Measurements from ENCODE around the gene INPP5D. TPM values are rescaled to one million over a fixed set of nuclear protein-coding genes. Genes with fewer than 3 reads are reported as not detected.

INPP5D gene
- polyA plus RNA-seq, 3 donors: 30.6 to 90.2 (median 54.8) TPM

DNA sequence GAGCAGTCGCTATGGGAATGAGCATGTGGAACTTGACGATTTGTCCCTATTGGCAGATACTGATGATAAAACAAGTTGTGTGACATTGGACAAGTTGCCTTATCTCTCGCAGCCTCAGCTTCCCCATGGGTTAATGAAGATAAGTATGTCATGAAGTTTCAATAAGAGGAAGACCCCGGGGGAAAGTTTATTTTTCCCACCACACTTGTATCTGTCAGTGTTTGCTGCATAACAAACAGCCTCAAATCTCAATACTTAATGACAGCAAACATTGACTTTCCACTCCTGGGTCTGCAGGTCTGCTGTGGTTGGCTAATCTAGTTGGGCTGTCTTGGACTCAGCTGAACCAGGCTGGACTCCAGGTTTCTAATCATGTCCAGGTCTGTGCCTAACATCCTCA is 45.8 kb downstream of the INPP5D start:
- H3K27ac Mint-ChIP-seq: peak overlapping the region in 3 of 7 donors; percentile 3 to 77 (median 33)
- TF ChIP-seq, protein P1, sequence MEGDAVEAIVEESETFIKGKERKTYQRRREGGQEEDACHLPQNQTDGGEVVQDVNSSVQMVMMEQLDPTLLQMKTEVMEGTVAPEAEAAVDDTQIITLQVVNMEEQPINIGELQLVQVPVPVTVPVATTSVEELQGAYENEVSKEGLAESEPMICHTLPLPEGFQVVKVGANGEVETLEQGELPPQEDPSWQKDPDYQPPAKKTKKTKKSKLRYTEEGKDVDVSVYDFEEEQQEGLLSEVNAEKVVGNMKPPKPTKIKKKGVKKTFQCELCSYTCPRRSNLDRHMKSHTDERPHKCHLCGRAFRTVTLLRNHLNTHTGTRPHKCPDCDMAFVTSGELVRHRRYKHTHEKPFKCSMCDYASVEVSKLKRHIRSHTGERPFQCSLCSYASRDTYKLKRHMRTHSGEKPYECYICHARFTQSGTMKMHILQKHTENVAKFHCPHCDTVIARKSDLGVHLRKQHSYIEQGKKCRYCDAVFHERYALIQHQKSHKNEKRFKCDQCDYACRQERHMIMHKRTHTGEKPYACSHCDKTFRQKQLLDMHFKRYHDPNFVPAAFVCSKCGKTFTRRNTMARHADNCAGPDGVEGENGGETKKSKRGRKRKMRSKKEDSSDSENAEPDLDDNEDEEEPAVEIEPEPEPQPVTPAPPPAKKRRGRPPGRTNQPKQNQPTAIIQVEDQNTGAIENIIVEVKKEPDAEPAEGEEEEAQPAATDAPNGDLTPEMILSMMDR (IDR thresholded peaks at IDR 0.05): no peak
- peaks cover 0 to under 1% of the 10 kb centered on the region in 2 donors for H3K4me1 ChIP-seq (ENCODE audit: control insufficient read depth in 1 of 2, insufficient read depth in 2 of 2, low read length in 2 of 2)
- no peak overlapping the region for H3K9ac ChIP-seq (ENCODE audit: insufficient read depth, low read length, poor library complexity, severe bottlenecking)
- no peak overlapping the region for H2AFZ ChIP-seq (ENCODE audit: insufficient read depth, low read depth, low read length, poor library complexity, severe bottlenecking)
- H3K36me3 ChIP-seq (replicated peaks in 1 of 2; ENCODE audit: control insufficient read depth in 1 of 2, insufficient read depth in 2 of 2, low read length in 2 of 2): peaks cover 19 to 43% of the 10 kb centered on the region in 2 donors
- peaks cover 32 to 49% of the 10 kb centered on the region in 2 donors for H3K36me3 Mint-ChIP-seq
- no peaks in the 10 kb centered on the region for H3K27me3 ChIP-seq (ENCODE audit: control insufficient read depth in 2 of 2, insufficient read depth in 2 of 2, low read length in 2 of 2)
- H3K4me1 Mint-ChIP-seq: peaks cover 40% of the 10 kb centered on the region
- no peak overlapping the region for H3K4me2 ChIP-seq (replicated peaks; ENCODE audit: extremely low read depth, low read length, poor library complexity, severe bottlenecking)
- intact Hi-C loops (cut with micrococcal nuclease): no loop called here
- 100% methylated on average over 2 of the region's 4 CpGs for WGBS (ENCODE audit: insufficient coverage)
- H3K9me3 ChIP-seq (replicated peaks in 1 of 2; ENCODE audit: control insufficient read depth in 1 of 2, insufficient read depth in 1 of 2, low read length in 2 of 2): peaks cover 0 to 6% of the 10 kb centered on the region in 2 donors
- H3K27ac ChIP-seq (ENCODE audit: low read depth in 1 of 2, low read length in 2 of 2): peak overlapping the region in 1 of 2 donors; percentile 70
- no peak overlapping the region for H3K4me3 Mint-ChIP-seq
- no peaks in the 10 kb centered on the region for H3K27me3 Mint-ChIP-seq (ENCODE audit: low read depth in 3 of 3)
- DNase-seq: no peak
- peaks cover 96% of the 10 kb centered on the region for H4K20me1 ChIP-seq (ENCODE audit: insufficient read depth, low read length)
- H3K9me3 Mint-ChIP-seq: peaks cover 0 to 7% (median 3%) of the 10 kb centered on the region in 7 donors
- H3K4me3 ChIP-seq (replicated peaks in 1 of 3; ENCODE audit: low read depth in 2 of 3, low read length in 3 of 3): no peak overlapping the region
- peaks cover 97% of the 10 kb centered on the region for H3K79me2 ChIP-seq (ENCODE audit: insufficient read depth, low read length)

DNA sequence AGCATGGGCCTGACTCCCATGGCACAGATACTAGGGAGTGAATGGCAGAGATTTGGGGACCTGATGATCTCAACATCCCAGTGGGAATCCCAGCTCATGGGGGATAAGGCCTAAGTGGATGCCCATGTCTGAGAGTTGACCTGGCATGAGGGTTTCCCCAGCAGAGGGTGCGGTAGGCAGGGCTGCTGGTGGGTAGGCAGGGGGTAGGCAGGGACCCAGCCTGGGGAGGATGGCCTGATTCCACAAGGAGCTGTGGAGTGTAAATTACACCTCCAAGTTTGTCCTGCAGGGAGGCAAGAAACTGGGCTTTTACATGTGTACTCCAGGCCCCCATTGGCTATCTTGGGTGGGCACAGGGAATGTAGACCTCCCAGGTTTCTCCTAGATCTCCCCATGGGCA is 46.9 kb downstream of the INPP5D start:
- no peak overlapping the region for H3K4me3 ChIP-seq (replicated peaks in 1 of 3; ENCODE audit: low read depth in 2 of 3, low read length in 3 of 3)
- Mint-ChIP-seq H3K36me3 (peaks cover 34 to 52% of the 10 kb centered on the region in 2 donors), H3K4me1 (peaks cover 38% of the 10 kb centered on the region), H3K9me3 (peaks cover 0 to 7% (median 3%) of the 10 kb centered on the region in 7 donors), H3K27ac (peak overlapping the region in 6 of 7 donors; percentile 34 to 91 (median 70)), H3K4me3 (no peak overlapping the region), H3K27me3 (ENCODE audit: low read depth in 3 of 3) (no peaks in the 10 kb centered on the region)
- H3K36me3 ChIP-seq (replicated peaks in 1 of 2; ENCODE audit: control insufficient read depth in 1 of 2, insufficient read depth in 2 of 2, low read length in 2 of 2): peaks cover 16 to 41% of the 10 kb centered on the region in 2 donors
- H3K9me3 ChIP-seq (replicated peaks in 1 of 2; ENCODE audit: control insufficient read depth in 1 of 2, insufficient read depth in 1 of 2, low read length in 2 of 2): peaks cover 0 to 6% of the 10 kb centered on the region in 2 donors
- DNase-seq: no peak
- peak overlapping the region in 1 of 2 donors; percentile 70 for H3K27ac ChIP-seq (ENCODE audit: low read depth in 1 of 2, low read length in 2 of 2)
- intact Hi-C loops (cut with micrococcal nuclease): no loop called here
- H3K27me3 ChIP-seq (ENCODE audit: control insufficient read depth in 2 of 2, insufficient read depth in 2 of 2, low read length in 2 of 2): no peaks in the 10 kb centered on the region
- H3K4me1 ChIP-seq (ENCODE audit: control insufficient read depth in 1 of 2, insufficient read depth in 2 of 2, low read length in 2 of 2): no peaks in the 10 kb centered on the region
- no peak overlapping the region for H2AFZ ChIP-seq (ENCODE audit: insufficient read depth, low read depth, low read length, poor library complexity, severe bottlenecking)
- TF ChIP-seq, protein P1 (IDR thresholded peaks at IDR 0.05): no peak
- no peak overlapping the region for H3K4me2 ChIP-seq (replicated peaks; ENCODE audit: extremely low read depth, low read length, poor library complexity, severe bottlenecking)
- 88% methylated on average over 1 of the region's 1 CpG for WGBS (ENCODE audit: insufficient coverage)
- H4K20me1 ChIP-seq (ENCODE audit: insufficient read depth, low read length): peaks cover 98% of the 10 kb centered on the region
- no peak overlapping the region for H3K9ac ChIP-seq (ENCODE audit: insufficient read depth, low read length, poor library complexity, severe bottlenecking)
- H3K79me2 ChIP-seq (ENCODE audit: insufficient read depth, low read length): peaks cover 100% of the 10 kb centered on the region

Measured in CD14-positive monocyte (primary cell).